Epithelial cell of proximal tubule (primary cell): Measurements from ENCODE around the gene DCAF4L1. TPM values are rescaled to one million over a fixed set of nuclear protein-coding genes. Genes with fewer than 3 reads are reported as not detected.

ENCODE experiments used
- DNase-seq: peaks from one replicate; pipeline ENCODE4 v3.0.0-alpha.2; 2011; ENCODE audit warnings: low read depth
- H3K4me3 ChIP-seq: 2 replicates; pipeline ENCODE4 v1.5.1; 2011; ENCODE audit warnings: low read depth, mild to moderate bottlenecking, low read length
- CTCF ChIP-seq: conservative IDR thresholded peaks from 2 replicates; pipeline ENCODE4 v1.5.1; 2012; ENCODE audit warnings: low read depth, mild to moderate bottlenecking, low read length
- total RNA-seq: library from RNA; depleted of rRNA; stranded (reverse); fragments of >200 nt; gene quantifications from 2 replicates; pipeline ENCODE4 v1.2.3, GENCODE V29; 2015

DCAF4L1 gene
- 0.07 TPM in 1 of 2 replicates, not detected in the other for total RNA-seq

- no peak for DNase-seq
- no peak within 1 kb of the TSS for H3K4me3 ChIP-seq
- TF ChIP-seq CTCF: no peak
These were observed at the start of gene DCAF4L1 for GRCh38 chr4:41981456-41981855. DCAF4L1 (plus strand) TSS chr4:41981756; CDS start chr4:41981793, 37 bp downstream.

GRCh38 chr4:41932988-41933387 lies 48.6 kb upstream of the DCAF4L1 start:
- no peak overlapping the region for H3K4me3 ChIP-seq
- no peak for TF ChIP-seq CTCF
- DNase-seq: no peak

GRCh38 chr4:41933997-41934503 lies 47.5 kb upstream of the DCAF4L1 start:
- H3K4me3 ChIP-seq: no peak overlapping the region
- no peak for DNase-seq
- TF ChIP-seq CTCF: no peak

- H3K4me3 ChIP-seq: peak overlapping the region; percentile 74
- TF ChIP-seq CTCF: no peak
- no peak for DNase-seq
These were observed 47.0 kb upstream of the DCAF4L1 start for GRCh38 chr4:41934514-41934900.

GRCh38 chr4:41934901-41935651 lies 46.5 kb upstream of the DCAF4L1 start, which contains the start of gene TMEM33:
TMEM33 (plus strand) TSS chr4:41935429; CDS start chr4:41935485, 56 bp downstream.
- peak; percentile 26 for DNase-seq
- H3K4me3 ChIP-seq: peak within 1 kb of the TSS; percentile 74
- TF ChIP-seq CTCF: no peak

GRCh38 chr4:41935652-41936021 lies 45.9 kb upstream of the DCAF4L1 start:
- DNase-seq: no peak
- no peak for TF ChIP-seq CTCF
- H3K4me3 ChIP-seq: peak overlapping the region; percentile 74
